Ovary (tissue), 9 donors: ENCODE data around the gene MAML1. TPM values are rescaled to one million over a fixed set of nuclear protein-coding genes. Genes with fewer than 3 reads are reported as not detected.
"Not testable (repeated sequence)": the region's sequence is repeated elsewhere in the genome, so short reads cannot be mapped to it uniquely, and the experiment has no call there.

Experiments
- DNase-seq, 5 donors: peaks; one replicate each; pipeline ENCODE4 v3.0.0-alpha.2; 2019 to 2020
- H3K27ac ChIP-seq, 2 donors: fragments of 200-600 bp; one replicate each; pipeline versions ENCODE4 v1.5.1 to v1.8.0; 2019 to 2022
- H3K27me3 ChIP-seq: fragments of 200-600 bp; one replicate; pipeline ENCODE4 v1.8.0; 2022
- H3K36me3 ChIP-seq: fragments of 200-600 bp; sonication (generic); one replicate; pipeline ENCODE4 v1.5.1; 2019
- H3K4me1 ChIP-seq: one replicate; pipeline ENCODE4 v1.8.1; 2013; ENCODE audit warnings: mild to moderate bottlenecking, moderate library complexity; ENCODE audit not compliant: insufficient read depth
- H3K4me3 ChIP-seq: fragments of 200-600 bp; sonication (generic); one replicate; pipeline ENCODE4 v1.5.1; 2017
- H3K9me3 ChIP-seq, 2 donors: fragments of 200-600 bp in 1 of 2; sonication (generic) in 1 of 2; one replicate each; pipeline versions ENCODE4 v1.5.1 to v1.8.1; 2013 to 2019; ENCODE audit warnings: mild to moderate bottlenecking in 1 of 2, moderate library complexity in 1 of 2
- EP300 ChIP-seq: sonication (generic); formaldehyde crosslinking; IDR thresholded peaks from one replicate; pipeline ENCODE4 v1.6.1; 2017; ENCODE audit warnings: antibody characterized with exemption
- POLR2A ChIP-seq: fragments of 450-650 bp; IDR thresholded peaks from one replicate; pipeline ENCODE4 v1.6.1; 2017; ENCODE audit warnings: antibody characterized with exemption, mild to moderate bottlenecking, moderate library complexity
- WGBS, 3 donors: extraction: QIAGEN DNeasy Blood & Tissue Kit in 1 of 3; methylation state at CpG; one replicate each; pipeline versions ENCODE4 v1.1.5 to v1.1.7; 2013 to 2017; 5-methylcytosine and 5-hydroxymethylcytosine counted together
- intact Hi-C, 4 donors: fragments of 100-400 bp; cut with DNase I; formaldehyde crosslinking; loops; one replicate each; pipeline versions ENCODE4 v1.11.0 to v1.15.1; 2022 to 2023
- polyA plus RNA-seq, 2 donors: library from polyadenylated mRNA; stranded (reverse); fragments of 200-250 nt in 1 of 2; fragments of 350-450 nt in 1 of 2; fragmentation: Illumina TruSeq in 1 of 2; extraction: RNeasy Lipid Tissue Mini Kit (QIAGEN cat#74804) in 1 of 2; gene quantifications; one replicate each; pipeline ENCODE4 v1.2.3, GENCODE V29; 2013 to 2014
- total RNA-seq, 7 donors: library from RNA; depleted of rRNA in 2 of 7; stranded (reverse); fragments of >200 nt in 2 of 7; fragmentation: NEBNext Ultra II Directional in 3 of 7; extraction: Animal tissue kit (Norgen Biotek cat#: 25700) in 3 of 7; gene quantifications; one replicate each; pipeline versions ENCODE4 v1.1.0 to v1.2.4, GENCODE V29; 2016 to 2023
- TF ChIP-seq, protein P1 (sequence below), 3 donors: fragments of 450-650 bp in 2 of 3; fragments of 200-600 bp in 1 of 3; IDR thresholded peaks; one replicate each; pipeline versions ENCODE4 v1.5.1 to v1.8.0; 2016 to 2022; ENCODE audit warnings: antibody characterized with exemption in 3 of 3, mild to moderate bottlenecking in 1 of 3
- donor health status: DM: no; HTN: no; CAD: no; lungs with moderate emphysema.
- donor health status: DM: no; HTN: no; CAD: no.
- donor health status: Bipolar disorder and iron deficiency.
- donor health status: DM: yes; HTN: yes; CAD: no.
- donor health status: DM: no; HTN: no; CAD: no.
- donor health status: DM: yes; HTN: yes; CAD: no.

Gene MAML1
- total and polyA plus RNA-seq, 9 donors = 18.4 to 40.1 (median 29.9) TPM

DNA sequence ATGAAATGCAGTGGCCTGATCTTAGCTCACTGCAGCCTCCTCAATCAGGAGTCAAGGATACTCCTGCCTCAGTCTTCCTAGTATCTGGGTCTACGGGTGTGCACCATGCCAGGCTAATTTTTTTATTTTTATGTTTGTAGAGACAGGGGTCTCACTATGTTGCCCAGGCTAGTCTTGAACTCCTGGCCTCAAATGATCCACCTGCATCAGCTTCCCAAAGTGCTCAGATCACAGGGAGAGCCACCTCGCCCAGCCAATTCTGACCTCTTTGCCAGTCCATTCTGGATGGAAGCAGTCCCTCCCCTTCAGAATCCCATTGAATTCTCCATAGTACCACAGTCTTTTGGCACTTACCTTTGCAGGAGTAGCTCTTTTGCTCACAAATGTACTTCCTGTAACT lies 35.5 kb upstream of the MAML1 start:
- Histone ChIP-seq H3K27me3 (no peaks in the 10 kb centered on the region), H3K4me3 (no peak overlapping the region), H3K36me3 (no peaks in the 10 kb centered on the region), H3K4me1 (peaks cover 8% of the 10 kb centered on the region), H3K9me3 (no peaks in the 10 kb centered on the region), H3K27ac (no peak overlapping the region)
- WGBS, 3 donors = 75 to 97% (median 97%) methylated on average over 2 of the region's 2 CpGs
- no peak for TF ChIP-seq EP300
- no peak for TF ChIP-seq POLR2A
- TF ChIP-seq, protein P1, sequence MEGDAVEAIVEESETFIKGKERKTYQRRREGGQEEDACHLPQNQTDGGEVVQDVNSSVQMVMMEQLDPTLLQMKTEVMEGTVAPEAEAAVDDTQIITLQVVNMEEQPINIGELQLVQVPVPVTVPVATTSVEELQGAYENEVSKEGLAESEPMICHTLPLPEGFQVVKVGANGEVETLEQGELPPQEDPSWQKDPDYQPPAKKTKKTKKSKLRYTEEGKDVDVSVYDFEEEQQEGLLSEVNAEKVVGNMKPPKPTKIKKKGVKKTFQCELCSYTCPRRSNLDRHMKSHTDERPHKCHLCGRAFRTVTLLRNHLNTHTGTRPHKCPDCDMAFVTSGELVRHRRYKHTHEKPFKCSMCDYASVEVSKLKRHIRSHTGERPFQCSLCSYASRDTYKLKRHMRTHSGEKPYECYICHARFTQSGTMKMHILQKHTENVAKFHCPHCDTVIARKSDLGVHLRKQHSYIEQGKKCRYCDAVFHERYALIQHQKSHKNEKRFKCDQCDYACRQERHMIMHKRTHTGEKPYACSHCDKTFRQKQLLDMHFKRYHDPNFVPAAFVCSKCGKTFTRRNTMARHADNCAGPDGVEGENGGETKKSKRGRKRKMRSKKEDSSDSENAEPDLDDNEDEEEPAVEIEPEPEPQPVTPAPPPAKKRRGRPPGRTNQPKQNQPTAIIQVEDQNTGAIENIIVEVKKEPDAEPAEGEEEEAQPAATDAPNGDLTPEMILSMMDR (IDR thresholded peaks at IDR 0.05) = no peak
- DNase-seq = no peak
- intact Hi-C loops = no loop called here

DNA sequence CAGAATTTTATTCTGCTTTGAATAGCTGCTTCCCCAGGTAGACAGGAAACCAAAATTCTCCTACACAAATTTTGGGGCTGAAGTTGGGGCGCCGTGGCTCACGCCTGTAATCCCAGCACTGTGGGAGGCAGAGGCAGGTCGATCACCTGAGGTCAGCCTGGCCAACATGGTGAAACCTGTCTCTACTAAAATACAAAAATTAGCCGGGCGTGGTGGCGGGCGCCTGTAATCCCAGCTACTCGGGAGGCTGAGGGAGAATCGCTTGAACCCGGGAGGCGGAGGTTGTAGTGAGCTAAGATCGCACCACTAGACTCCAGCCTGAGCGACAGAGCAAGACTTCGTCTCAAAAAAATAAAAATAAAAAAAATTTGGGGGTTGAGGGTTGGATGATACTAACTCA lies 35.1 kb upstream of the MAML1 start:
- DNase-seq = peak in 2 of 5 donors; percentile 31 to 40

DNA sequence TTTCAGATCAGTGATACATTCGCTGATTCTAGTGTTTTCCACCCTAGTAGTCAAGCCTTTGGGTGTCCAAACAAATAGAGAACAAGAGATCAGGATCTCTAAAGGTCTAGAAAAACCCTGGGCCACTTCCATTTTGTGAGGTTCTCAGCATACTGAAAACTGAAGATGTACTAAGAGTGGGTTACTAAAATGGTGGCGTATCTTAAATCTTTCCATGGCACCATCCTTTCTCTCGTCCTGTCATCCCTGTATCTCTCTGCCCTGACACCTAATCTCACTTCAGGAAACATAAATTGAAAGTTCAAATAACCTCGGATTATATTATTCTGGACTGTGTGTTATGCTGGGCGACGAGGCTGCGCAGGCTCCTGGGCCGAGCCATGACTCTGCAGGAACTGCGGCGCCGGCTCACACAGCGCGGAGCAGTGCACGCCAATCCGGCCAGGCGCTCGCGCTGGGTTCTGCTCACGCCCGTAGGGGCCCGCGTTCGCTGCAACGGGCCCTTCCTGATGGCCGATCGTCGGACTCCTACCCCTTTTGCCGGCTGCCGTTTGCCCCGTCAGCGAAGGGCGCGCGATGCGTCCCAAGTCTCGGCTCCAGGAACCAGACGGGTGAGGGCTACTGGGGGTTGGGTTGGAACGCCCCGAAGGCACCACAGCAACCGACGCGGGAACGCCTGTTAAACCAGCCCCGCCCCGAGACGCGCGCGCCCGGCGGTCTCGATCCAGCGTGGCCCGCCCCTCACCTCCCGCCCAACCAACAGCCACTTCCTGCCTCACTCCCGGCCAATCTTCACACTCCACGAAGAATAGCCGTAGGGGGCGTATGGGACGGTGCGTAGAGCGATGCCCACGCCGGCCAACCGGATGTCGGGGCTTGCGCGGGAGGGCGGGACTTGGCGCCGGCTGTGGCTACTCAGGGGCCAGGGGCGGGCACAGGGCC lies 34.4 kb upstream of the MAML1 start:
- Histone ChIP-seq H3K4me1 (peaks cover 9% of the 10 kb centered on the region), H3K27ac (peak overlapping the region; percentile 22 to 94), H3K9me3 (no peaks in the 10 kb centered on the region), H3K27me3 (no peaks in the 10 kb centered on the region), H3K36me3 (no peaks in the 10 kb centered on the region), H3K4me3 (peak overlapping the region; percentile 91)
- TF ChIP-seq EP300 = no peak
- TF ChIP-seq, protein P1 (IDR thresholded peaks at IDR 0.05) = peak in 1 of 3 donors; percentile 13
- peak; percentile 71 for TF ChIP-seq POLR2A
- WGBS, 3 donors = 1 to 2% (median 2%) methylated on average over 54 to 72 of the region's 72 CpGs
- DNase-seq = peak; percentile 98 to 99 (median 99)
- intact Hi-C loops = loop anchor here in 1 of 4 donors (2.0 kb wide), 1 partner anchor 35 kb away; the partner anchor contains the start of gene MAML1

More for the DNA sequence above, 35.1 kb upstream of the MAML1 start:
- H3K9me3 ChIP-seq, H3K36me3 ChIP-seq, H3K4me1 ChIP-seq, H3K4me3 ChIP-seq, intact Hi-C loops, H3K27me3 ChIP-seq: not testable (repeated sequence)
- H3K27ac ChIP-seq = peak overlapping the region; percentile 22 to 86
- WGBS, 3 donors = 93 to 94% (median 94%) methylated on average over 15 of the region's 15 CpGs

DNA sequence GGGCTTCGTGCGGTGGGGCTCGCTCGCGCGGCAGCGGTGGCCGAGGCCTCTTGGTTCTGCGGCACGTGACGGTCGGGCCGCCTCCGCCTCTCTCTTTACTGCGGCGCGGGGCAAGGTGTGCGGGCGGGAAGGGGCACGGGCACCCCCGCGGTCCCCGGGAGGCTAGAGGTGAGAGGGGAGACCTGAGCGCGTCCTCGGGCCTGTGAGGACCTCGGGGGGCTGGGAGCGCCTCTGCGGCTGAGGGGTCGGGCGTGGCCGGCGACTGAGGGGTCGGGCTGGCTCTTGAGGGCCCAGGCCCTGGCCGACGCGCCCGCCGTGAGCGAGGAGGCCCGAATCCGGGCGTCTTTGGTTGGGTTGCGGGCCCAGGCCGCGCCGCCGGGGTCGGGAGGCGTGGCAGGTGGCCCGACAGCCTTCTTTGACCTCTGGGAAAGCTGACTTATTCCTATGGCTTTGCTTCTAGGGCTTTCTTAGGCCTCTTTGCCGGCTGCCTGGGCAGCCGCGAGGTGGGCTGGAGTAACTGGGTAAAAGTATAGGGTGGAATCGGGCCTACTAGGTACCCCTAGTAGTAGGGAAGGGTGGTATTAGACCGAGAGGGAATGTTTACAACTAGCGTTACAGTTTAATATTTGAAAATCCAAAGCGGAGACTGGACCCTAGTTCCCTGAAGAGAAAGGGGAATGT lies 33.5 kb upstream of the MAML1 start, which contains the start of gene CANX:
Gene CANX (plus strand): TSS at position 33 of the 681 bp plus-strand sequence. CDS start 6,715 bp downstream, outside the sequence.
- DNase-seq = no peak
- 0% methylated on average over 31 to 58 of the region's 58 CpGs for WGBS, 3 donors
- Histone ChIP-seq H3K9me3 (no peaks in the 10 kb centered on the region), H3K27ac (peak within 1 kb of the TSS; percentile 75 to 94), H3K4me3 (peak within 1 kb of the TSS; percentile 91), H3K4me1 (peaks cover 10% of the 10 kb centered on the region), H3K27me3 (no peaks in the 10 kb centered on the region), H3K36me3 (no peaks in the 10 kb centered on the region)
- TF ChIP-seq, protein P1 (IDR thresholded peaks at IDR 0.05) = no peak
- TF ChIP-seq POLR2A (peak; percentile 75), EP300 (no peak)
- intact Hi-C loops = loop anchor here in 1 of 4 donors (2.0 kb wide), 1 partner anchor 34 kb away; the partner anchor contains the start of gene MAML1
